ENCODE data around the gene TMEM139. TPM values are rescaled to one million over a fixed set of nuclear protein-coding genes. Genes with fewer than 3 reads are reported as not detected.

TMEM139 gene
- total RNA-seq, result 3.0 and 13.5 TPM in 2 replicates

GRCh38 chr7:143284591-143285469 lies at the start of gene TMEM139:
Gene TMEM139 (plus strand): TSS chr7:143284958. CDS start chr7:143285958, 1,000 bp downstream.

GRCh38 chr7:143263266-143264195 lies 21.2 kb upstream of the TMEM139 start, which contains the start of gene GSTK1:
Gene GSTK1 (plus strand): TSS chr7:143263441. CDS start chr7:143263514, 73 bp downstream.

GRCh38 chr7:143287935-143288826 lies 3.4 kb downstream of the TMEM139 start, which contains the start of gene CASP2:
Gene CASP2 (plus strand): TSS chr7:143288351. CDS start chr7:143288456, 105 bp downstream.

GRCh38 chr7:143315776-143316175 lies 31.0 kb downstream of the TMEM139 start, which contains the start of gene CLCN1:
Gene CLCN1 (plus strand): TSS chr7:143316111. CDS start chr7:143316213, 102 bp downstream.

Other genes starting within 250 kb of the TMEM139 start
- not detected in 2 replicates for gene OR6V1, start 232.6 kb upstream of the TMEM139 start, total RNA-seq
- not detected in 2 replicates for gene PIP, start 152.9 kb upstream of the TMEM139 start, total RNA-seq
- not detected in 2 replicates for gene TAS2R39, start 101.5 kb upstream of the TMEM139 start, total RNA-seq
- gene TAS2R40, start 62.9 kb upstream of the TMEM139 start, total RNA-seq, result 0.24 TPM in 1 of 2 replicates, not detected in the other
- gene GSTK1, start 21.5 kb upstream of the TMEM139 start, total RNA-seq, result 94.2 and 99.5 TPM in 2 replicates
- 10.0 and 15.7 TPM in 2 replicates for gene CASP2, start 3.4 kb downstream of the TMEM139 start, total RNA-seq
- under 0.01 TPM in 1 of 2 replicates, not detected in the other for gene CLCN1, start 31.2 kb downstream of the TMEM139 start, total RNA-seq
- gene FAM131B, start 77.8 kb downstream of the TMEM139 start, total RNA-seq, result 0.21 and 0.24 TPM in 2 replicates
- gene ZYX, start 96.4 kb downstream of the TMEM139 start, total RNA-seq, result 15.8 and 21.0 TPM in 2 replicates
- gene EPHA1, start 123.9 kb downstream of the TMEM139 start, total RNA-seq, result 40.7 and 52.5 TPM in 2 replicates
- gene TAS2R60, start 158.5 kb downstream of the TMEM139 start, total RNA-seq, result not detected in 2 replicates
- not detected in 2 replicates for gene TAS2R41, start 192.9 kb downstream of the TMEM139 start, total RNA-seq

All from tracheal epithelial cell (primary cell).